ENCODE results near the gene UPK3A. TPM values are rescaled to one million over a fixed set of nuclear protein-coding genes. Genes with fewer than 3 reads are reported as not detected.

The UPK3A gene
- total RNA-seq, 2 donors from 2014 or later: 12.6 to 103 TPM

DNA sequence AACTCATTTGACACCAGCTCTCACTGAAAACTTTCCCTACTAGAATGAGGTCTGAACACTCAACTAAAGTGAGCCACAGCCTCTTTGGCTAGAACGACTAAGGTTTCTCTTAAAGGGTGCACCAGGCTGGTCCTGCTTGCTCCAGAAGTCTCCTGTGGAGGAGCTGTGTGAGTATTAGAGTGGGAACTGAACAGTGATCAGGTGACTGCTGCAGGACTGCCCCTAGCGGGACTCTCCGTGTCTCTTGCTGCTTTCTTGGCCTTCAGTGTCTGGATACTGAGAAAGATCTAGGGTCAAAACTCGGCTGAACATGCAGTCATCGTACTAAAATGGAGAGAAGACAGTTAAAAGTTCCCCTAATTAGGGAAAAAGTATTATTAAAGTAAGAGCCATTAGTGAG, 59.6 kb downstream of the UPK3A start:
- no peak overlapping the region for H3K27ac ChIP-seq
- DNase-seq (ENCODE audit: low spot score): no peak
- H3K27me3 ChIP-seq (replicated peaks; ENCODE audit: insufficient read depth): no peaks in the 10 kb centered on the region
- TF ChIP-seq CTCF (IDR thresholded peaks at IDR 0.05) (no peak), POLR2AphosphoS5 (IDR thresholded peaks at IDR 0.05) (no peak), POLR2A (IDR thresholded peaks at IDR 0.05) (no peak)
- H3K9me3 ChIP-seq: no peaks in the 10 kb centered on the region
- H3K4me3 ChIP-seq: no peak overlapping the region
- intact Hi-C loops (cut with DNase I): no loop called here
- peaks cover 0 to 3% of the 10 kb centered on the region in 2 donors for H3K36me3 ChIP-seq
- H3K4me1 ChIP-seq (replicated peaks): no peaks in the 10 kb centered on the region
- WGBS: 62% methylated on average over 5 of the region's 5 CpGs

Other genes with a start within 250 kb of the UPK3A start
- gene NUP50, start 121.0 kb upstream of the UPK3A start, total RNA-seq: 100 to 1,000 TPM in 1 of 2 donors, 10 to 100 TPM in 1; 51.4 to 101 TPM
- 10 to 100 TPM; 29.1 to 55.1 TPM for gene KIAA0930, start 44.1 kb upstream of the UPK3A start, total RNA-seq
- gene FAM118A, start 25.0 kb downstream of the UPK3A start, total RNA-seq: 100 to 1,000 TPM in 1 of 2 donors, 10 to 100 TPM in 1; 60.8 to 215 TPM
- gene SMC1B, start 128.7 kb downstream of the UPK3A start, total RNA-seq: 1 to 10 TPM in 1 of 2 donors, not detected in 1; 8.2 TPM
- 1 to 10 TPM; 6.0 to 7.4 TPM for gene RIBC2, start 128.7 kb downstream of the UPK3A start, total RNA-seq
- 100 to 1,000 TPM; 125 to 144 TPM for gene FBLN1, start 217.9 kb downstream of the UPK3A start, total RNA-seq